PFSK-1 (cell line): ENCODE results near the gene CIAO2B.

Experiments
- FOXP2 ChIP-seq: optimal IDR thresholded peaks from 2 replicates; pipeline ENCODE3; 2011; ENCODE audit warnings: borderline replicate concordance, control low read depth, inconsistent platforms; ENCODE audit not compliant: insufficient read depth; ENCODE audit errors: extremely low read length, extremely low read depth
- POLR2AphosphoS5 ChIP-seq: IDR thresholded peaks from 2 replicates; pipeline ENCODE4 v1.6.1; 2012; ENCODE audit warnings: low read depth, mild to moderate bottlenecking, control low read depth, low read length, moderate library complexity
- SIN3A ChIP-seq: IDR thresholded peaks from 2 replicates; pipeline ENCODE4 v1.6.1; 2012; ENCODE audit warnings: mild to moderate bottlenecking, low read length, moderate library complexity, borderline replicate concordance; ENCODE audit not compliant: insufficient read depth
- TAF1 ChIP-seq: IDR thresholded peaks from 2 replicates; pipeline ENCODE4 v1.6.1; 2012; ENCODE audit warnings: low read length, control low read depth, borderline replicate concordance; ENCODE audit not compliant: insufficient read depth
- TF ChIP-seq, protein P1 (sequence below), 2 experiments: IDR thresholded peaks; 2 replicates each; pipeline versions ENCODE4 v1.6.1 to v1.8.0; 2011 to 2012; ENCODE audit warnings: low read depth in 2 of 2, low read length in 2 of 2, control low read depth in 1 of 2, inconsistent platforms in 1 of 2, mild to moderate bottlenecking in 1 of 2, moderate library complexity in 1 of 2; ENCODE audit not compliant: insufficient read depth in 1 of 2

The CIAO2B gene

DNA sequence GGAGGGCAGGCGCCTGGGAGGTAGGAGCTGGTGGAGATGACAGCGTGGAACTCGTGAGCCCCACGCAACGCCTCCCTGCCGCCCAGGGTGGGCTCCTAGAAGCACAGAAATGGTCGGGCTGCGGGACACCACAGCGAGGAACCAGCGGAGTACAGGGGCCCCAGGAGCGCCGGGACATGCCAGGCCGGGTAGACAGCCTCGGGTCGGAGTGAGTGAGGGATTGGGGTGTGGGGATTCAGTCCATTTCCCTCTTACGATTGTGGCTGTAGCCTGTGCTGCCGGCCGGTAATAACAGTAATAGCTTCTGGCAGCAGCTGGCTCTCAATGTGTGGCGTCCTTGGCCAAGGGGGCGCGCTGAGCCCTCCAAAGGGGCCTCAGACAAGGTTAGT lies 14.6 kb upstream of the CIAO2B start:
- TF ChIP-seq FOXP2 (no peak), SIN3A (no peak)
- TF ChIP-seq, protein P1, sequence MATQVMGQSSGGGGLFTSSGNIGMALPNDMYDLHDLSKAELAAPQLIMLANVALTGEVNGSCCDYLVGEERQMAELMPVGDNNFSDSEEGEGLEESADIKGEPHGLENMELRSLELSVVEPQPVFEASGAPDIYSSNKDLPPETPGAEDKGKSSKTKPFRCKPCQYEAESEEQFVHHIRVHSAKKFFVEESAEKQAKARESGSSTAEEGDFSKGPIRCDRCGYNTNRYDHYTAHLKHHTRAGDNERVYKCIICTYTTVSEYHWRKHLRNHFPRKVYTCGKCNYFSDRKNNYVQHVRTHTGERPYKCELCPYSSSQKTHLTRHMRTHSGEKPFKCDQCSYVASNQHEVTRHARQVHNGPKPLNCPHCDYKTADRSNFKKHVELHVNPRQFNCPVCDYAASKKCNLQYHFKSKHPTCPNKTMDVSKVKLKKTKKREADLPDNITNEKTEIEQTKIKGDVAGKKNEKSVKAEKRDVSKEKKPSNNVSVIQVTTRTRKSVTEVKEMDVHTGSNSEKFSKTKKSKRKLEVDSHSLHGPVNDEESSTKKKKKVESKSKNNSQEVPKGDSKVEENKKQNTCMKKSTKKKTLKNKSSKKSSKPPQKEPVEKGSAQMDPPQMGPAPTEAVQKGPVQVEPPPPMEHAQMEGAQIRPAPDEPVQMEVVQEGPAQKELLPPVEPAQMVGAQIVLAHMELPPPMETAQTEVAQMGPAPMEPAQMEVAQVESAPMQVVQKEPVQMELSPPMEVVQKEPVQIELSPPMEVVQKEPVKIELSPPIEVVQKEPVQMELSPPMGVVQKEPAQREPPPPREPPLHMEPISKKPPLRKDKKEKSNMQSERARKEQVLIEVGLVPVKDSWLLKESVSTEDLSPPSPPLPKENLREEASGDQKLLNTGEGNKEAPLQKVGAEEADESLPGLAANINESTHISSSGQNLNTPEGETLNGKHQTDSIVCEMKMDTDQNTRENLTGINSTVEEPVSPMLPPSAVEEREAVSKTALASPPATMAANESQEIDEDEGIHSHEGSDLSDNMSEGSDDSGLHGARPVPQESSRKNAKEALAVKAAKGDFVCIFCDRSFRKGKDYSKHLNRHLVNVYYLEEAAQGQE (IDR thresholded peaks at IDR 0.05; ENCODE audit: insufficient read depth in 1 of 2, low read depth in 2 of 2, low read length in 2 of 2): no peak

DNA sequence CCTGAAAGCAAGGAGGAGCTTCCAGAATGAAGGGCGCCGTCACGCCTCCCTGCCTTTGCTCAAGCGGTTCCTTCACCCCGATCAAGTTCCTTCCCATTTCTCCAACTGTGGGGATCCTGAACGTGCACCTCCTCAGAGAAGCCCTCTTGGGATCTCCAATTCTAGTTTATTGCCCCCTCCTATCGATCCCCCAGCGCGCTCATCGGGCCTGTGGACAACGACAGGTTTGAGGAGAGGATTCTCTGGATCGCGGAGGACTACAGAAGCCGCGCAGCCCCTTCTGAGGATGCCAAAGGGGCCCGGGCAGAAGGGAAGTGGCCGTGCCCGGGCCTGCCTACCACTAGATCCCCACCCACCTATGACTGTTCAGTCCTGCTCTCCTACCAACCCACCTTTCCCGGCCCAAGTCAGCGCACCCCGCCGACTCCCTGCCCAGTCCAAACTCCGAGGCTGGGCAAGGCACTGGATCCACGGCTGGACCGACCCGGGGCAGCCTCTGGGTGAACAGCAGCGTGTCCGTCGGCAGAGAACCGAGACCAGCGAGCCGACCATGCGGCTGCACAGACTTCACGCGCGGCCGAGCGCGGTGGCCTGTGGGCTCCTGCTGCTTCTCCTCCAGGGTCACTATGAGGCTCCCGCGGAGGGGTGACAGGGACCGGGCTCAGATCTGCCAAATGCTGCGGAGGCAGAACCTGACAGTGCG lies 14.1 kb upstream of the CIAO2B start:
- TF ChIP-seq SIN3A (no peak), TAF1 (no peak), POLR2AphosphoS5 (no peak), FOXP2 (no peak)
- TF ChIP-seq, protein P1 (IDR thresholded peaks at IDR 0.05; ENCODE audit: insufficient read depth in 1 of 2, low read depth in 2 of 2, low read length in 2 of 2): no peak

DNA sequence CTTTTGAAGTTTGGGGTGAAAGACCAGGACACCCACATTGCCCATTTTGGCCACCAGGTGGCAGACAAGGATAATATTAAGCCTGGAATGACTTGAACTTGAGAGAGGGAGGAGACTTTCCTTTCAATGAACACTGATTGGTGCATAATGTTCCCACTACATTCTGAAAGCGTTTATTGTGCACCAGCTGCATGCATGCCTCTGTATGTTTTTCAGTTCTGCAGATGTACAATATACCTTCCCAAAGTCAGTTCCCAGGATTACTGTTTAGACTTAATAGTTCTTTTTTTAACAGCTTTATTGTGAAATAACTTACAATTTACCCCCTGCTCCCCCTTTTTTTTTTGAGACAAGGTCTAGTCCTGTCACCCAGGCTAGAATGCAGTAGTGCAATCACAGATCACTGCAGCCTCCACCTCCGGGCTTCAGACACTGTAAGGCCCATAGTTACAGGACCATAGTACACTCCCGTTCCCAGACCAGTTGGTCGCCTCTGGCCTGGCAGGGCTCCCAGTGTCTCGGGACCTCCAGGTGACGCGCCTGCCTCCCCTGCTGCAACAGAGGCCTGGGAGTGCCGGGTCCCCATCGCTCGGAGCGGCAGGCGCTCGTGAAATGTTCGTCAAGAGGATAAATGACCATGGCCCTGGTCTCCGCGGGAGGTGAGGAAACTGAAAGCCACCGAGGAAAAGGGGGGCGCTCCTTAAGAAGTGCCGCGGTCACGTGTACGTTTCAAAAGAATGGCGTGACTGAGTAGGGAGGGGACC lies 13.3 kb upstream of the CIAO2B start:
- no peak for TF ChIP-seq FOXP2
- TF ChIP-seq SIN3A: no peak
- no peak for TF ChIP-seq TAF1
- TF ChIP-seq, protein P1 (IDR thresholded peaks at IDR 0.05; ENCODE audit: insufficient read depth in 1 of 2, low read depth in 2 of 2, low read length in 2 of 2): no peak
- TF ChIP-seq POLR2AphosphoS5: no peak

DNA sequence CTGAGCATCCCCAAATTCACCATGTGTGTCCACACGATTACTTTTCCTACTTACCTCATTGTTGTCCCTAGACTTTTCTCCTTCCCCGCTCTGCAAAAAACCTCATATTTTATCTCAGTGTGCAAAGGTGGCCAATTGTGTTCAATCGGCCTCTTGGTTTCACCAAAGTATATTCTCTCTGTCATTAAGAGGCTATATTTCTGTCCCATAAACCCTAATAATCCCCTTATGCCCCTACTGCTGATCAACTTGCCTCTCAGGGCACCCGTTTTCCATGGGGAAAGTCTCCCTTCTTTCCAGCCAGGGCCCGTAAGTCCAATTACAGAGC lies 12.7 kb upstream of the CIAO2B start:
- TF ChIP-seq POLR2AphosphoS5 (no peak), TAF1 (no peak), FOXP2 (no peak), SIN3A (no peak)
- TF ChIP-seq, protein P1 (IDR thresholded peaks at IDR 0.05; ENCODE audit: insufficient read depth in 1 of 2, low read depth in 2 of 2, low read length in 2 of 2): no peak
